ENCODE data around the gene ALKBH2. TPM values are rescaled to one million over a fixed set of nuclear protein-coding genes. Genes with fewer than 3 reads are reported as not detected.

Gene ALKBH2
- polyA plus RNA-seq, 1 donor from 2014 or later, result 44.0 TPM

DNA sequence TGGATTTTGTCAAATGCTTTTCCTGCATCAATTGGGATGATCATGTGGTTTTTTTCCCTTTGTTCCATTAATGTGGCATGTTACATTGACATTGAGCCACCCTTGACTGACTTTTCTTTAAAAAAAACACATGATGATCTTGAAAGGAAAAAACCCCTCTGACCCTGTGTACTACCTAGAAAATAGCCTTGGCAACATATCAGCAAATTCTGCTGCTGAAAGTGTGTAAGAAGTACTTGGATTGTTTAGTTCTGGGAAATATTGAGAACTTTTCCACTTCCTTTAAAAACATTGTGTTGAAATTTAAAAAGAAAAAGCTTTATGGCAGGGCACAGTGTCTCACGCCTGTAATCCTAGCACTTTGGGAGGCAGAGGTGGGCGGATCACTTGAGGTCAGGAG lies 43.8 kb upstream of the ALKBH2 start:
- Histone ChIP-seq H3F3A (ENCODE audit: insufficient read depth, low read length, poor library complexity, severe bottlenecking) (no peaks in the 10 kb centered on the region), H3K9me2 (ENCODE audit: insufficient read depth, low read length) (no peaks in the 10 kb centered on the region), H3K9ac (ENCODE audit: low read length) (no peak overlapping the region), H3K9me3 (ENCODE audit: low read length) (no peaks in the 10 kb centered on the region), H2AFZ (ENCODE audit: low read depth, low read length) (no peak overlapping the region), H3K79me2 (replicated peaks; ENCODE audit: insufficient read depth, low read length) (no peaks in the 10 kb centered on the region), H3K4me2 (ENCODE audit: low read length) (no peak overlapping the region), H4K20me1 (ENCODE audit: insufficient read depth) (no peaks in the 10 kb centered on the region), H3K4me3 (ENCODE audit: low read length) (no peak overlapping the region), H3K27ac (ENCODE audit: low read length) (no peak overlapping the region), H3K36me3 (ENCODE audit: insufficient read depth, low read length) (no peaks in the 10 kb centered on the region), H3K27me3 (ENCODE audit: insufficient read depth, low read depth, low read length) (no peaks in the 10 kb centered on the region)
- TF ChIP-seq POLR2AphosphoS5 (IDR thresholded peaks at IDR 0.05), result no peak
- TF ChIP-seq EP300 (conservative IDR thresholded peaks at IDR 0.05; ENCODE audit: poor library complexity, severe bottlenecking), result no peak
- no peak for TF ChIP-seq SMC3 (conservative IDR thresholded peaks at IDR 0.05; ENCODE audit: poor library complexity)
- no peak for TF ChIP-seq MXI1 (conservative IDR thresholded peaks at IDR 0.05; ENCODE audit: poor library complexity, severe bottlenecking)
- no peak for TF ChIP-seq EZH2 (IDR thresholded peaks at IDR 0.05; ENCODE audit: borderline replicate concordance, insufficient read depth, low read length, poor library complexity, severe bottlenecking)
- no peak for TF ChIP-seq TAF1 (IDR thresholded peaks at IDR 0.05; ENCODE audit: low read depth)
- TF ChIP-seq, protein P1, sequence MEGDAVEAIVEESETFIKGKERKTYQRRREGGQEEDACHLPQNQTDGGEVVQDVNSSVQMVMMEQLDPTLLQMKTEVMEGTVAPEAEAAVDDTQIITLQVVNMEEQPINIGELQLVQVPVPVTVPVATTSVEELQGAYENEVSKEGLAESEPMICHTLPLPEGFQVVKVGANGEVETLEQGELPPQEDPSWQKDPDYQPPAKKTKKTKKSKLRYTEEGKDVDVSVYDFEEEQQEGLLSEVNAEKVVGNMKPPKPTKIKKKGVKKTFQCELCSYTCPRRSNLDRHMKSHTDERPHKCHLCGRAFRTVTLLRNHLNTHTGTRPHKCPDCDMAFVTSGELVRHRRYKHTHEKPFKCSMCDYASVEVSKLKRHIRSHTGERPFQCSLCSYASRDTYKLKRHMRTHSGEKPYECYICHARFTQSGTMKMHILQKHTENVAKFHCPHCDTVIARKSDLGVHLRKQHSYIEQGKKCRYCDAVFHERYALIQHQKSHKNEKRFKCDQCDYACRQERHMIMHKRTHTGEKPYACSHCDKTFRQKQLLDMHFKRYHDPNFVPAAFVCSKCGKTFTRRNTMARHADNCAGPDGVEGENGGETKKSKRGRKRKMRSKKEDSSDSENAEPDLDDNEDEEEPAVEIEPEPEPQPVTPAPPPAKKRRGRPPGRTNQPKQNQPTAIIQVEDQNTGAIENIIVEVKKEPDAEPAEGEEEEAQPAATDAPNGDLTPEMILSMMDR (IDR thresholded peaks at IDR 0.05; ENCODE audit: poor library complexity, severe bottlenecking), result no peak
- no peak for TF ChIP-seq RAD21 (conservative IDR thresholded peaks at IDR 0.05)
- TF ChIP-seq, protein P2, sequence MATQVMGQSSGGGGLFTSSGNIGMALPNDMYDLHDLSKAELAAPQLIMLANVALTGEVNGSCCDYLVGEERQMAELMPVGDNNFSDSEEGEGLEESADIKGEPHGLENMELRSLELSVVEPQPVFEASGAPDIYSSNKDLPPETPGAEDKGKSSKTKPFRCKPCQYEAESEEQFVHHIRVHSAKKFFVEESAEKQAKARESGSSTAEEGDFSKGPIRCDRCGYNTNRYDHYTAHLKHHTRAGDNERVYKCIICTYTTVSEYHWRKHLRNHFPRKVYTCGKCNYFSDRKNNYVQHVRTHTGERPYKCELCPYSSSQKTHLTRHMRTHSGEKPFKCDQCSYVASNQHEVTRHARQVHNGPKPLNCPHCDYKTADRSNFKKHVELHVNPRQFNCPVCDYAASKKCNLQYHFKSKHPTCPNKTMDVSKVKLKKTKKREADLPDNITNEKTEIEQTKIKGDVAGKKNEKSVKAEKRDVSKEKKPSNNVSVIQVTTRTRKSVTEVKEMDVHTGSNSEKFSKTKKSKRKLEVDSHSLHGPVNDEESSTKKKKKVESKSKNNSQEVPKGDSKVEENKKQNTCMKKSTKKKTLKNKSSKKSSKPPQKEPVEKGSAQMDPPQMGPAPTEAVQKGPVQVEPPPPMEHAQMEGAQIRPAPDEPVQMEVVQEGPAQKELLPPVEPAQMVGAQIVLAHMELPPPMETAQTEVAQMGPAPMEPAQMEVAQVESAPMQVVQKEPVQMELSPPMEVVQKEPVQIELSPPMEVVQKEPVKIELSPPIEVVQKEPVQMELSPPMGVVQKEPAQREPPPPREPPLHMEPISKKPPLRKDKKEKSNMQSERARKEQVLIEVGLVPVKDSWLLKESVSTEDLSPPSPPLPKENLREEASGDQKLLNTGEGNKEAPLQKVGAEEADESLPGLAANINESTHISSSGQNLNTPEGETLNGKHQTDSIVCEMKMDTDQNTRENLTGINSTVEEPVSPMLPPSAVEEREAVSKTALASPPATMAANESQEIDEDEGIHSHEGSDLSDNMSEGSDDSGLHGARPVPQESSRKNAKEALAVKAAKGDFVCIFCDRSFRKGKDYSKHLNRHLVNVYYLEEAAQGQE (IDR thresholded peaks at IDR 0.05; ENCODE audit: borderline replicate concordance), result no peak

DNA sequence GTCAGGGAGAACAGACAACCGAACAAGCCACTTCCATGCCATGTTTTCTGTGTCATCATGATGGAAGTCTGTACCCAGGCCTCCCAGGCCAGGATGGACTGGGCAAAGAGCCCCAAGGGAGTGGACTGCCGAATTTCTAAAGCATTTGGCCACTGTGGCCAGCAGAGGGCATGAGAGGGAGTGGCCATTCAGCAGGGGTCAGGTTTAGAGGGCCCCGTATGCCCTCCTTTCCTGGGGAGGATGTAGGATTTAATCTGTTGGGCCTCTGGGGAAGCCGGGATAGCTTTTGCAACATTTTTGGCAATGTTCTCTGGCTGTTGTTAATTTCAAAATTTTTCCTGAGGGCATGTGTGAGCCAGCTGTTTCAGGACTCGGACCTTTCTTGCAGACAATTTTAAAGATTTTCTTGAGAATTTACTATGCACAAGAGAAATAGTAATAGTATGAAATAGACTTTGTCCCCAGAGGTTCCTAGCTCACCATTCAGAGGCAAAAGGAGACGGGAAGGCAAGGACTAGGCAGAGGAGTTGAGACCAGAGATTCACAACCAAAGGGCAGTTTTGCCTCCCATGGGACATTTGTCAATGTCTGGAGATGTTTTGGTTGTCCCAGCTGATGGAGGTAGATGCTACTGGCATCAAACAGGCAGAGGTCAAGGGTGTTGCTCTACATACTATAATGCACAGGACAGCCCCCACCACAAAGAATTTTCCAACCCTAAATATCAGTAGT lies 41.1 kb upstream of the ALKBH2 start:
- Histone ChIP-seq H3K27me3 (ENCODE audit: insufficient read depth, low read depth, low read length) (no peaks in the 10 kb centered on the region), H3K4me3 (ENCODE audit: low read length) (no peak overlapping the region), H3K9ac (ENCODE audit: low read length) (no peak overlapping the region), H3K9me3 (ENCODE audit: low read length) (no peaks in the 10 kb centered on the region), H2AFZ (ENCODE audit: low read depth, low read length) (no peak overlapping the region), H3K79me2 (replicated peaks; ENCODE audit: insufficient read depth, low read length) (no peaks in the 10 kb centered on the region), H3K4me2 (ENCODE audit: low read length) (no peak overlapping the region), H3K36me3 (ENCODE audit: insufficient read depth, low read length) (no peaks in the 10 kb centered on the region), H4K20me1 (ENCODE audit: insufficient read depth) (no peaks in the 10 kb centered on the region), H3F3A (ENCODE audit: insufficient read depth, low read length, poor library complexity, severe bottlenecking) (no peaks in the 10 kb centered on the region), H3K9me2 (ENCODE audit: insufficient read depth, low read length) (no peaks in the 10 kb centered on the region), H3K27ac (ENCODE audit: low read length) (no peak overlapping the region)
- TF ChIP-seq TAF1 (IDR thresholded peaks at IDR 0.05; ENCODE audit: low read depth) (no peak), EP300 (conservative IDR thresholded peaks at IDR 0.05; ENCODE audit: poor library complexity, severe bottlenecking) (no peak), MXI1 (conservative IDR thresholded peaks at IDR 0.05; ENCODE audit: poor library complexity, severe bottlenecking) (no peak), EZH2 (IDR thresholded peaks at IDR 0.05; ENCODE audit: borderline replicate concordance, insufficient read depth, low read length, poor library complexity, severe bottlenecking) (no peak), SMC3 (conservative IDR thresholded peaks at IDR 0.05; ENCODE audit: poor library complexity) (no peak), RAD21 (conservative IDR thresholded peaks at IDR 0.05) (no peak), POLR2AphosphoS5 (IDR thresholded peaks at IDR 0.05) (no peak)
- TF ChIP-seq, protein P2 (IDR thresholded peaks at IDR 0.05; ENCODE audit: borderline replicate concordance), result no peak
- TF ChIP-seq, protein P1 (IDR thresholded peaks at IDR 0.05; ENCODE audit: poor library complexity, severe bottlenecking), result no peak

Data from neural cell (in vitro differentiated cells).